Thoracic aorta (tissue), 2 donors: ENCODE measurements around the gene ARIH2. TPM values are rescaled to one million over a fixed set of nuclear protein-coding genes. Genes with fewer than 3 reads are reported as not detected.
A peak's percentile ranks its signal among the peaks of the same experiment; 100 is the strongest.

Source experiments
- ATAC-seq: fragments of 150-250 bp; one replicate; pipeline ENCODE4 v1.8.0; 2017; ENCODE audit warnings: low read depth; ENCODE audit not compliant: insufficient number of reproducible peaks, low FRiP score
- DNase-seq: peaks from one replicate; pipeline ENCODE4 v3.0.0-alpha.2; 2020; ENCODE audit warnings: low spot score
- H3K27ac ChIP-seq, 2 donors: fragments of 200-600 bp; sonication (generic); 1 replicate in 1 of 2; 2 replicates in 1 of 2; pipeline ENCODE4 v1.5.1; 2016; ENCODE audit warnings: mild to moderate bottlenecking in 2 of 2, moderate library complexity in 2 of 2
- H3K27me3 ChIP-seq: fragments of 200-600 bp; sonication (generic); replicated peaks from 2 replicates; pipeline ENCODE4 v1.6.0; 2016; ENCODE audit warnings: mild to moderate bottlenecking; ENCODE audit not compliant: insufficient read depth
- H3K36me3 ChIP-seq: fragments of 200-600 bp; sonication (generic); one replicate; pipeline ENCODE4 v1.5.1; 2016
- H3K4me1 ChIP-seq, 2 donors: fragments of 200-600 bp; sonication (generic); 1 replicate in 1 of 2; 2 replicates in 1 of 2; pipeline versions ENCODE4 v1.5.1 to v1.6.0; 2016; ENCODE audit warnings: low read depth in 2 of 2, mild to moderate bottlenecking in 1 of 2; ENCODE audit not compliant: control insufficient read depth in 1 of 2
- H3K4me3 ChIP-seq: fragments of 200-600 bp; sonication (generic); 2 replicates; pipeline ENCODE4 v1.5.1; 2016; ENCODE audit warnings: mild to moderate bottlenecking
- H3K9me3 ChIP-seq: fragments of 200-600 bp; sonication (generic); 2 replicates; pipeline ENCODE4 v1.5.1; 2016
- CTCF ChIP-seq: fragments of 200-600 bp; sonication (generic); IDR thresholded peaks from one replicate; pipeline ENCODE4 v1.5.1; 2019; ENCODE audit warnings: antibody characterized with exemption
- total RNA-seq, 2 donors: library from RNA; depleted of rRNA; stranded (reverse); fragments of >200 nt; gene quantifications; one replicate each; pipeline versions ENCODE4 v1.1.0 to v1.2.3, GENCODE V29; 2016

ARIH2 gene
- total RNA-seq, 2 donors from 2014 or later, result 90.4 to 162 TPM

GRCh38 chr3:49016414-49017228, 98.0 kb downstream of the ARIH2 start:
- H3K27ac ChIP-seq, result no peak overlapping the region
- DNase-seq (no peak), ATAC-seq (no peak)
- TF ChIP-seq CTCF, result no peak
- H3K4me1 ChIP-seq, result peaks cover 25 to 31% of the 10 kb centered on the region in 2 donors
- H3K27me3 ChIP-seq, result no peaks in the 10 kb centered on the region
- H3K9me3 ChIP-seq, result no peaks in the 10 kb centered on the region
- H3K36me3 ChIP-seq, result peaks cover 29% of the 10 kb centered on the region
- H3K4me3 ChIP-seq, result no peak overlapping the region

GRCh38 chr3:49017229-49017970, 98.8 kb downstream of the ARIH2 start:
- Histone ChIP-seq H3K4me3 (peak overlapping the region; percentile 85), H3K4me1 (peaks cover 25 to 31% of the 10 kb centered on the region in 2 donors), H3K27ac (peak overlapping the region; percentile 73 to 76), H3K27me3 (no peaks in the 10 kb centered on the region), H3K9me3 (no peaks in the 10 kb centered on the region), H3K36me3 (peaks cover 24% of the 10 kb centered on the region)
- no peak for DNase-seq
- TF ChIP-seq CTCF, result no peak
- no peak for ATAC-seq

GRCh38 chr3:49017971-49018706, 99.5 kb downstream of the ARIH2 start, which contains the start of gene DALRD3:
DALRD3 (minus strand) TSS chr3:49018580; CDS start chr3:49018564, 16 bp downstream.
- Histone ChIP-seq H3K27ac (peak within 1 kb of the TSS; percentile 73 to 76), H3K27me3 (no peaks in the 10 kb centered on the region), H3K36me3 (peaks cover 20% of the 10 kb centered on the region), H3K9me3 (no peaks in the 10 kb centered on the region), H3K4me3 (peak within 1 kb of the TSS; percentile 85), H3K4me1 (peaks cover 32 to 38% of the 10 kb centered on the region in 2 donors)
- ATAC-seq (no peak), DNase-seq (no peak)
- no peak for TF ChIP-seq CTCF

GRCh38 chr3:49018707-49019006, 100.0 kb downstream of the ARIH2 start:
- no peak for TF ChIP-seq CTCF
- no peak for ATAC-seq
- peak overlapping the region; percentile 85 for H3K4me3 ChIP-seq

GRCh38 chr3:49019941-49020329, 101.3 kb downstream of the ARIH2 start:
- no peak for TF ChIP-seq CTCF
- no peak for ATAC-seq
- H3K4me3 ChIP-seq, result peak overlapping the region; percentile 92
- peaks cover 34 to 41% of the 10 kb centered on the region in 2 donors for H3K4me1 ChIP-seq
- DNase-seq, result no peak
- H3K9me3 ChIP-seq, result no peaks in the 10 kb centered on the region
- H3K27me3 ChIP-seq, result no peaks in the 10 kb centered on the region
- H3K36me3 ChIP-seq, result peaks cover 24% of the 10 kb centered on the region
- peak overlapping the region in 1 of 2 donors; percentile 99 for H3K27ac ChIP-seq

More at GRCh38 chr3:49018707-49019006, 100.0 kb downstream of the ARIH2 start:
- no peaks in the 10 kb centered on the region for H3K9me3 ChIP-seq
- H3K36me3 ChIP-seq, result peaks cover 19% of the 10 kb centered on the region
- no peaks in the 10 kb centered on the region for H3K27me3 ChIP-seq
- peak overlapping the region; percentile 73 to 76 for H3K27ac ChIP-seq
- no peak for DNase-seq
- H3K4me1 ChIP-seq, result peaks cover 34 to 41% of the 10 kb centered on the region in 2 donors
